ENCODE results near the gene PCDHGB2.
"Not testable (repeated sequence)": the region's sequence is repeated elsewhere in the genome, so short reads cannot be mapped to it uniquely, and the experiment has no call there.

PCDHGB2 gene

GRCh38 chr5:141382469-141383294, 22.9 kb downstream of the PCDHGB2 start, which contains the start of gene PCDHGA7:
TSS of gene PCDHGA7 (plus strand) at chr5:141382742. CDS start at chr5:141382900, 158 bp downstream.
- FAIRE-seq = no peak
- no peak for DNase-seq (ENCODE audit: extremely low spot score, insufficient read length, low read depth)

DNA sequence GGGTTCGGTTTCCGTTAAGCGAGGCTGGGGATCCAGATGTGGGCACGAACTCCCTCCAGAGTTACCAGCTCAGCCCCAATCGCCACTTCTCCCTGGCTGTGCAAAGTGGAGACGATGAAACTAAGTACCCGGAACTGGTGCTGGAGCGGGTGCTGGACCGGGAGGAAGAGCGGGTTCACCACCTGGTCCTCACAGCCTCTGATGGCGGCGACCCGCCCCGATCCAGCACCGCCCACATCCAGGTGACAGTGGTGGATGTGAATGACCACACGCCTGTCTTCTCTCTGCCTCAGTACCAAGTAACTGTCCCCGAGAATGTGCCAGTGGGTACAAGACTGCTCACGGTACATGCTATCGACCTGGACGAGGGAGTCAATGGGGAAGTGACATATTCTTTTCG, 23.6 kb downstream of the PCDHGB2 start:
- no peak for FAIRE-seq
- DNase-seq (ENCODE audit: extremely low spot score, insufficient read length, low read depth) = no peak

GRCh38 chr5:141384471-141385267, 24.9 kb downstream of the PCDHGB2 start:
- FAIRE-seq = no peak
- no peak for DNase-seq (ENCODE audit: extremely low spot score, insufficient read length, low read depth)

- FAIRE-seq = peak; percentile 49
- not testable (repeated sequence) for DNase-seq (ENCODE audit: extremely low spot score, insufficient read length, low read depth)
These were observed 27.9 kb downstream of the PCDHGB2 start, which contains the start of gene PCDHGB4 for GRCh38 chr5:141387557-141388311. TSS of gene PCDHGB4 (plus strand) at chr5:141387698. CDS start at chr5:141387885, 187 bp downstream.

GRCh38 chr5:141388661-141389060, 28.9 kb downstream of the PCDHGB2 start:
- no peak for FAIRE-seq

GRCh38 chr5:141389153-141390042, 29.6 kb downstream of the PCDHGB2 start:
- DNase-seq (ENCODE audit: extremely low spot score, insufficient read length, low read depth) = no peak
- no peak for FAIRE-seq

More at GRCh38 chr5:141388661-141389060, 28.9 kb downstream of the PCDHGB2 start:
- DNase-seq (ENCODE audit: extremely low spot score, insufficient read length, low read depth) = no peak

GRCh38 chr5:141392429-141393198, 32.8 kb downstream of the PCDHGB2 start, which contains the start of gene PCDHGA8:
TSS of gene PCDHGA8 (plus strand) at chr5:141392633. CDS start at chr5:141392814, 181 bp downstream.
- no peak for DNase-seq (ENCODE audit: extremely low spot score, insufficient read length, low read depth)
- no peak for FAIRE-seq

DNA sequence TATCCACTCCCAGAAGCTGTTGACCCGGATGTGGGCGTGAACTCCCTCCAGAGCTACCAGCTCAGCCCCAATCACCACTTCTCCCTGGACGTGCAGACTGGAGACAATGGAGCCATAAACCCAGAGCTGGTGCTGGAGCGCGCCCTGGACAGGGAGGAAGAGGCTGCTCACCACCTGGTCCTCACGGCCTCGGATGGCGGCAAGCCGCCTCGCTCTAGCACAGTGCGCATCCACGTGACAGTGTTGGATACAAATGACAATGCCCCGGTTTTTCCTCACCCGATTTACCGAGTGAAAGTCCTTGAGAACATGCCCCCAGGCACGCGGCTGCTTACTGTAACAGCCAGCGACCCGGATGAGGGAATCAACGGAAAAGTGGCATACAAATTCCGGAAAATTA, 33.5 kb downstream of the PCDHGB2 start:
- no peak for FAIRE-seq
- DNase-seq (ENCODE audit: extremely low spot score, insufficient read length, low read depth) = no peak

GRCh38 chr5:141394401-141395187, 34.8 kb downstream of the PCDHGB2 start:
- not testable (repeated sequence) for FAIRE-seq

DNA sequence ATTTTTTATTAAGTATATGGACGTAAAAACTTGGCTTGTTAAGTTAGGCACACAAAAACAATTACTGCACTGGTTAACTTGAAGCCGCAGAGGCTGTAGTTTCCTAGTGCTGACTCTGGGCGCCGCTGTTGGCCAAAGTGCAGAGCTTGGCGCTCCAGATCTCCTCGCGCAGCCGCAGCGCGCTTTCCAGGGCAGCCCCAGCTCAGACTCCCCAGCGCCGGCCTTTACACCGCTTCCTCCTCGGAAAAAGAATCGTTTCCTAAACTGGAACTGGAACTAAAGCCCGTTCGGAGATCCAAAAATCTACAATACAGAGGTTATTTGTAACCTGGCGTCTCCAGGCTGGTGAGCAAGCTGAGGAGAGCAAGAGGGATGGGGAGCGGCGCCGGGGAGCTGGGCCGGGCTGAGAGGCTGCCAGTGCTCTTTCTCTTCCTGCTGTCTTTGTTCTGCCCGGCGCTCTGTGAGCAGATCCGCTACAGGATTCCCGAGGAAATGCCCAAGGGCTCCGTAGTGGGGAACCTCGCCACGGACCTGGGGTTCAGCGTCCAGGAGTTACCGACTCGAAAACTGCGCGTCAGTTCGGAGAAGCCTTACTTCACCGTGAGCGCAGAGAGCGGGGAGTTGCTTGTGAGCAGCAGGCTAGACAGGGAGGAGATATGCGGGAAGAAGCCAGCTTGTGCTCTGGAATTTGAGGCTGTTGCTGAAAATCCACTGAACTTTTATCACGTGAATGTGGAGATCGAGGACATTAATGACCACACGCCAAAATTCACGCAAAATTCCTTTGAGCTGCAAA, 38.2 kb downstream of the PCDHGB2 start, which contains the start of gene PCDHGB5:
Gene PCDHGB5 (plus strand): TSS at position 192 of the 796 bp plus-strand sequence. CDS start 181 bp downstream, at position 373.
- not testable (repeated sequence) for FAIRE-seq; DNase-seq (ENCODE audit: extremely low spot score, insufficient read length, low read depth)

More at GRCh38 chr5:141394401-141395187, 34.8 kb downstream of the PCDHGB2 start:
- DNase-seq (ENCODE audit: extremely low spot score, insufficient read length, low read depth) = not testable (repeated sequence)

DNA sequence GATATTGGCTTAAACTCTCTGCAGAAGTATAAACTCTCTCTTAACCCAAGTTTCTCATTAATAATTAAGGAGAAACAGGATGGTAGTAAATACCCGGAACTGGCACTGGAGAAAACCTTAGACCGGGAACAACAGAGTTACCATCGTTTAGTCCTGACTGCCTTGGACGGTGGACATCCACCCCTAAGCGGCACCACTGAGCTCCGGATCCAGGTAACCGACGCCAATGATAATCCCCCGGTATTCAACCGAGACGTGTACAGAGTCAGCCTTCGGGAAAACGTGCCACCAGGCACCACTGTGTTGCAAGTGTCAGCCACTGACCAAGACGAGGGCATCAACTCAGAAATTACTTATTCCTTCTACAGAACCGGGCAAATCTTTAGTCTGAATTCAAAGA, 38.8 kb downstream of the PCDHGB2 start:
- no peak for DNase-seq (ENCODE audit: extremely low spot score, insufficient read length, low read depth)
- FAIRE-seq = no peak

GRCh38 chr5:141399555-141400258, 39.9 kb downstream of the PCDHGB2 start:
- FAIRE-seq (no peak), DNase-seq (ENCODE audit: extremely low spot score, insufficient read length, low read depth) (no peak)

GRCh38 chr5:141402553-141403243, 42.9 kb downstream of the PCDHGB2 start, which contains the start of gene PCDHGA9:
TSS of gene PCDHGA9 (plus strand) at chr5:141402778. CDS start at chr5:141402953, 175 bp downstream.
- no peak for FAIRE-seq
- DNase-seq (ENCODE audit: extremely low spot score, insufficient read length, low read depth) = no peak

DNA sequence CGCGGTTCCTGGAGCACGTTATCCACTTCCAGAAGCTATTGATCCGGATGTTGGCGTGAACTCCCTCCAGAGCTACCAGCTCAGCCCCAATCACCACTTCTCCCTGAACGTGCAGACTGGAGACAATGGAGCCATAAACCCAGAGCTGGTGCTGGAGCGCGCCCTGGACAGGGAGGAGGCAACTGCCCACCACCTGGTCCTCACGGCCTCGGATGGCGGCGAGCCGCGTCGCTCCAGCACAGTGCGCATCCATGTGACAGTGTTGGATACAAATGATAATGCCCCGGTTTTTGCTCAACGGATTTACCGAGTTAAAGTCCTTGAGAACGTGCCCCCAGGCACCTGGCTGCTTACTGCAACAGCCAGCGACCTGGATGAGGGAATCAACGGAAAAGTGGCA, 43.6 kb downstream of the PCDHGB2 start:
- FAIRE-seq = no peak
- DNase-seq (ENCODE audit: extremely low spot score, insufficient read length, low read depth) = no peak
